ENCODE data around the gene MMP15. TPM values are rescaled to one million over a fixed set of nuclear protein-coding genes. Genes with fewer than 3 reads are reported as not detected.
A peak's percentile ranks its signal among the peaks of the same experiment; 100 is the strongest.

MMP15 gene
- total RNA-seq, 2 experiments from 2014 or later: 0.25 to 0.31 TPM

- TF ChIP-seq, protein P1, sequence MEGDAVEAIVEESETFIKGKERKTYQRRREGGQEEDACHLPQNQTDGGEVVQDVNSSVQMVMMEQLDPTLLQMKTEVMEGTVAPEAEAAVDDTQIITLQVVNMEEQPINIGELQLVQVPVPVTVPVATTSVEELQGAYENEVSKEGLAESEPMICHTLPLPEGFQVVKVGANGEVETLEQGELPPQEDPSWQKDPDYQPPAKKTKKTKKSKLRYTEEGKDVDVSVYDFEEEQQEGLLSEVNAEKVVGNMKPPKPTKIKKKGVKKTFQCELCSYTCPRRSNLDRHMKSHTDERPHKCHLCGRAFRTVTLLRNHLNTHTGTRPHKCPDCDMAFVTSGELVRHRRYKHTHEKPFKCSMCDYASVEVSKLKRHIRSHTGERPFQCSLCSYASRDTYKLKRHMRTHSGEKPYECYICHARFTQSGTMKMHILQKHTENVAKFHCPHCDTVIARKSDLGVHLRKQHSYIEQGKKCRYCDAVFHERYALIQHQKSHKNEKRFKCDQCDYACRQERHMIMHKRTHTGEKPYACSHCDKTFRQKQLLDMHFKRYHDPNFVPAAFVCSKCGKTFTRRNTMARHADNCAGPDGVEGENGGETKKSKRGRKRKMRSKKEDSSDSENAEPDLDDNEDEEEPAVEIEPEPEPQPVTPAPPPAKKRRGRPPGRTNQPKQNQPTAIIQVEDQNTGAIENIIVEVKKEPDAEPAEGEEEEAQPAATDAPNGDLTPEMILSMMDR (IDR thresholded peaks at IDR 0.05): no peak
- no peaks in the 10 kb centered on the region for H3K9me3 Mint-ChIP-seq
- H3K27me3 Mint-ChIP-seq: no peaks in the 10 kb centered on the region
- H3K27ac Mint-ChIP-seq: peak overlapping the region; percentile 82
- Histone ChIP-seq H3K9me3 (ENCODE audit: control insufficient read depth in 1 of 2, insufficient read depth in 1 of 2, low read length in 2 of 2) (no peaks in the 10 kb centered on the region), H3K27me3 (ENCODE audit: control insufficient read depth in 1 of 2, insufficient read depth in 2 of 2, low read length in 2 of 2) (no peaks in the 10 kb centered on the region), H3K4me1 (ENCODE audit: insufficient read depth, low read length) (peaks cover 79% of the 10 kb centered on the region), H3K27ac (ENCODE audit: low read depth in 1 of 2, low read length in 2 of 2) (peak overlapping the region; percentile 64 to 77), H3K36me3 (ENCODE audit: insufficient read depth, low read length) (peaks cover 40% of the 10 kb centered on the region), H3K4me3 (ENCODE audit: low read length) (peak overlapping the region; percentile 75)
- peaks cover 72% of the 10 kb centered on the region for H3K4me1 Mint-ChIP-seq (ENCODE audit: low read depth)
- ATAC-seq (ENCODE audit: poor library complexity): no peak
- CTCF ChIA-PET: interaction anchor here (0.9 to 1.5 kb wide), 3 partner anchors 16 to 233 kb away, joined by 3 to 4 read pairs (median 3); no protein-coding TSS in a partner anchor
- H3K36me3 Mint-ChIP-seq (ENCODE audit: low read depth): peaks cover 70% of the 10 kb centered on the region
- intact Hi-C loops (cut with DNase I, micrococcal nuclease): loop anchor here (1.0 to 10.0 kb wide), 5 partner anchors 14 to 626 kb away; partner anchors contain the start of genes CNOT1 (in 1 of the 2) and KATNB1 (in 1 of the 2)
- POLR2A ChIA-PET: interaction anchor here (1.2 to 5.1 kb wide), 6 partner anchors 9 to 393 kb away, joined by 3 to 34 read pairs (median 10); partner anchors contain the start of genes CFAP20 and GINS3
- no peak for DNase-seq
- peak overlapping the region; percentile 89 for H3K4me3 Mint-ChIP-seq
Observed at GRCh38 chr16:57998992-57999365, 26.6 kb upstream of the MMP15 start.

GRCh38 chr16:57999366-57999970 is 26.1 kb upstream of the MMP15 start:
- Histone ChIP-seq H3K27me3 (ENCODE audit: control insufficient read depth in 1 of 2, insufficient read depth in 2 of 2, low read length in 2 of 2) (no peaks in the 10 kb centered on the region), H3K36me3 (ENCODE audit: insufficient read depth, low read length) (peaks cover 38% of the 10 kb centered on the region), H3K4me3 (ENCODE audit: low read length) (peak overlapping the region; percentile 75), H3K4me1 (ENCODE audit: insufficient read depth, low read length) (peaks cover 74% of the 10 kb centered on the region), H3K9me3 (ENCODE audit: control insufficient read depth in 1 of 2, insufficient read depth in 1 of 2, low read length in 2 of 2) (no peaks in the 10 kb centered on the region), H3K27ac (ENCODE audit: low read depth in 1 of 2, low read length in 2 of 2) (peak overlapping the region; percentile 64 to 77)
- intact Hi-C loops (cut with DNase I, micrococcal nuclease): loop anchor here (1.0 to 10.0 kb wide), 4 partner anchors 100 to 625 kb away; partner anchors contain the start of genes CNOT1 (in 1 of the 2) and KATNB1 (in 1 of the 2)
- Mint-ChIP-seq H3K27ac (peak overlapping the region; percentile 82), H3K9me3 (no peaks in the 10 kb centered on the region), H3K36me3 (ENCODE audit: low read depth) (peaks cover 71% of the 10 kb centered on the region), H3K4me1 (ENCODE audit: low read depth) (peaks cover 71% of the 10 kb centered on the region), H3K4me3 (peak overlapping the region; percentile 89), H3K27me3 (no peaks in the 10 kb centered on the region)
- peak in 10 of 14 experiments; percentile 11 to 67 (median 40) for DNase-seq
- peak; percentile 34 for ATAC-seq (ENCODE audit: poor library complexity)
- CTCF ChIA-PET: interaction anchor here (0.9 to 1.5 kb wide), 6 partner anchors 12 to 264 kb away, joined by 3 to 5 read pairs (median 3); partner anchors contain the start of genes CFAP20 and KATNB1
- POLR2A ChIA-PET: interaction anchor here (0.8 to 5.1 kb wide), 8 partner anchors 10 to 393 kb away, joined by 3 to 34 read pairs (median 8); partner anchors contain the start of genes CFAP20, GINS3 and KATNB1
- TF ChIP-seq, protein P1 (IDR thresholded peaks at IDR 0.05): no peak

GRCh38 chr16:57999971-58000705 is 25.4 kb upstream of the MMP15 start, which contains the start of gene ZNF319:
Gene ZNF319 (minus strand): TSS chr16:58000672. CDS start chr16:57998265, 2,407 bp downstream.
- peak within 1 kb of the TSS; percentile 87 for H3K27ac Mint-ChIP-seq
- H3K27me3 Mint-ChIP-seq: no peaks in the 10 kb centered on the region
- H3K4me3 Mint-ChIP-seq: peak within 1 kb of the TSS; percentile 92
- H3K9me3 Mint-ChIP-seq: no peaks in the 10 kb centered on the region
- no peaks in the 10 kb centered on the region for H3K9me3 ChIP-seq (ENCODE audit: control insufficient read depth in 1 of 2, insufficient read depth in 1 of 2, low read length in 2 of 2)
- ATAC-seq (ENCODE audit: poor library complexity) (peak; percentile 8), DNase-seq (peak in 7 of 14 experiments; percentile 18 to 57 (median 30))
- peaks cover 37% of the 10 kb centered on the region for H3K36me3 ChIP-seq (ENCODE audit: insufficient read depth, low read length)
- CTCF ChIA-PET: interaction anchor here (0.9 to 1.5 kb wide), 6 partner anchors 13 to 265 kb away, joined by 3 to 5 read pairs (median 3); partner anchors contain the start of genes CFAP20 and KATNB1
- intact Hi-C loops (cut with DNase I, micrococcal nuclease): loop anchor here (1.0 to 10.0 kb wide), 9 partner anchors 101 to 625 kb away; partner anchors contain the start of genes CFAP20 (in 1 of the 2), CNOT1 (in 1 of the 2), CSNK2A2 (in 1 of the 2) and KATNB1 (in 1 of the 2)
- peaks cover 66% of the 10 kb centered on the region for H3K4me1 Mint-ChIP-seq (ENCODE audit: low read depth)
- H3K4me3 ChIP-seq (ENCODE audit: low read length): peak within 1 kb of the TSS; percentile 96
- TF ChIP-seq, protein P1 (IDR thresholded peaks at IDR 0.05): no peak
- peak within 1 kb of the TSS; percentile 79 to 86 for H3K27ac ChIP-seq (ENCODE audit: low read depth in 1 of 2, low read length in 2 of 2)
- peaks cover 73% of the 10 kb centered on the region for H3K36me3 Mint-ChIP-seq (ENCODE audit: low read depth)
- H3K27me3 ChIP-seq (ENCODE audit: control insufficient read depth in 1 of 2, insufficient read depth in 2 of 2, low read length in 2 of 2): no peaks in the 10 kb centered on the region
- POLR2A ChIA-PET: interaction anchor here (0.8 to 5.1 kb wide), 9 partner anchors 11 to 264 kb away, joined by 3 to 34 read pairs (median 8); partner anchors contain the start of genes CFAP20 and KATNB1
- H3K4me1 ChIP-seq (ENCODE audit: insufficient read depth, low read length): peaks cover 68% of the 10 kb centered on the region
